ENCODE results near the gene MYO10. TPM values are rescaled to one million over a fixed set of nuclear protein-coding genes. Genes with fewer than 3 reads are reported as not detected.

MYO10 gene
- total and polyA plus RNA-seq, 2 donors (not counting 3 experiments of a cell fraction or from before 2014, with no cell fraction given) = 36.0 to 148 TPM

- DNase-seq (ENCODE audit: low read depth, low spot score) (no peak), FAIRE-seq (no peak)
- dilution Hi-C loops (cut with MboI; ENCODE audit: extremely low pct_ligation_motif_present, low sequenced_read_pairs) = no loop called here
- no peak overlapping the region for H3K4me3 ChIP-seq (replicated peaks in 1 of 3; ENCODE audit: insufficient read depth in 1 of 3, low read depth in 1 of 3, low read length in 3 of 3)
- intact Hi-C loops (cut with micrococcal nuclease) = no loop called here
- no peak overlapping the region for H3K9ac ChIP-seq (replicated peaks; ENCODE audit: extremely low read depth, insufficient read depth, low read length)
- H3K9me3 ChIP-seq (replicated peaks; ENCODE audit: control insufficient read depth, insufficient read depth, low read length) = no peaks in the 10 kb centered on the region
- peaks cover 0 to 5% of the 10 kb centered on the region in 2 experiments for H3K36me3 ChIP-seq (ENCODE audit: control insufficient read depth in 2 of 2, extremely low read depth in 1 of 2, insufficient read depth in 2 of 2, low read length in 2 of 2)
- peaks cover 3% of the 10 kb centered on the region for H3K4me1 ChIP-seq (ENCODE audit: control insufficient read depth, extremely low read depth, insufficient read depth, low read length)
- H2AFZ ChIP-seq (ENCODE audit: low read depth, low read length) = no peak overlapping the region
- H3K4me2 ChIP-seq (ENCODE audit: insufficient read depth, low read length) = no peak overlapping the region
- H3K27me3 ChIP-seq (ENCODE audit: control insufficient read depth in 2 of 2, insufficient read depth in 2 of 2, low read length in 2 of 2) = no peaks in the 10 kb centered on the region
- CTCF ChIA-PET = no interaction called here
- H4K20me1 ChIP-seq (replicated peaks; ENCODE audit: control insufficient read depth, extremely low read depth, insufficient read depth, low read length) = peaks cover 24% of the 10 kb centered on the region
- POLR2A ChIA-PET = no interaction called here
- no peaks in the 10 kb centered on the region for H3K9me1 ChIP-seq (replicated peaks; ENCODE audit: control insufficient read depth, extremely low read depth, insufficient read depth, low read length)
- no peak overlapping the region for H3K27ac ChIP-seq (ENCODE audit: insufficient read depth, low read depth, low read length)
- TF ChIP-seq, protein P1, sequence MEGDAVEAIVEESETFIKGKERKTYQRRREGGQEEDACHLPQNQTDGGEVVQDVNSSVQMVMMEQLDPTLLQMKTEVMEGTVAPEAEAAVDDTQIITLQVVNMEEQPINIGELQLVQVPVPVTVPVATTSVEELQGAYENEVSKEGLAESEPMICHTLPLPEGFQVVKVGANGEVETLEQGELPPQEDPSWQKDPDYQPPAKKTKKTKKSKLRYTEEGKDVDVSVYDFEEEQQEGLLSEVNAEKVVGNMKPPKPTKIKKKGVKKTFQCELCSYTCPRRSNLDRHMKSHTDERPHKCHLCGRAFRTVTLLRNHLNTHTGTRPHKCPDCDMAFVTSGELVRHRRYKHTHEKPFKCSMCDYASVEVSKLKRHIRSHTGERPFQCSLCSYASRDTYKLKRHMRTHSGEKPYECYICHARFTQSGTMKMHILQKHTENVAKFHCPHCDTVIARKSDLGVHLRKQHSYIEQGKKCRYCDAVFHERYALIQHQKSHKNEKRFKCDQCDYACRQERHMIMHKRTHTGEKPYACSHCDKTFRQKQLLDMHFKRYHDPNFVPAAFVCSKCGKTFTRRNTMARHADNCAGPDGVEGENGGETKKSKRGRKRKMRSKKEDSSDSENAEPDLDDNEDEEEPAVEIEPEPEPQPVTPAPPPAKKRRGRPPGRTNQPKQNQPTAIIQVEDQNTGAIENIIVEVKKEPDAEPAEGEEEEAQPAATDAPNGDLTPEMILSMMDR (IDR thresholded peaks at IDR 0.05; ENCODE audit: extremely low read depth in 1 of 2, insufficient read depth in 1 of 2, low read depth in 1 of 2, low read length in 2 of 2) = no peak
- TF ChIP-seq JUN (IDR thresholded peaks at IDR 0.05; ENCODE audit: borderline replicate concordance, insufficient read depth, insufficient read length, low read depth) (no peak), EZH2 (IDR thresholded peaks at IDR 0.05; ENCODE audit: borderline replicate concordance, low read depth, low read length, severe bottlenecking) (no peak), MYC (IDR thresholded peaks at IDR 0.05; ENCODE audit: low read depth, low read length) (no peak), POLR2AphosphoS5 (IDR thresholded peaks at IDR 0.05; ENCODE audit: insufficient read depth, low read depth, low read length) (no peak), FOS (IDR thresholded peaks at IDR 0.05; ENCODE audit: borderline replicate concordance, insufficient read depth, low read length) (no peak), GATA2 (IDR thresholded peaks at IDR 0.05; ENCODE audit: insufficient read depth, insufficient read length, low read depth, low read length) (no peak), POLR2A (IDR thresholded peaks at IDR 0.05; ENCODE audit: low read depth, low read length) (no peak)
- TF ChIP-seq, protein P2, sequence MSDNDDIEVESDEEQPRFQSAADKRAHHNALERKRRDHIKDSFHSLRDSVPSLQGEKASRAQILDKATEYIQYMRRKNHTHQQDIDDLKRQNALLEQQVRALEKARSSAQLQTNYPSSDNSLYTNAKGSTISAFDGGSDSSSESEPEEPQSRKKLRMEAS (IDR thresholded peaks at IDR 0.05; ENCODE audit: insufficient read depth, insufficient read length) = no peak
- peaks cover 99% of the 10 kb centered on the region for H3K79me2 ChIP-seq (ENCODE audit: control insufficient read depth, insufficient read depth, low read length)
- BruUV-seq (replicated peaks) = no TSS peak
These were observed 98.8 kb downstream of the MYO10 start for GRCh38 chr5:16837305-16837704.
